GM19455 (cell line): ENCODE data around the gene TPRG1L.

Source experiments
- ATAC-seq: cut with Tn5 transposase; IDR thresholded peaks from one replicate; pipeline ENCODE4 v1.9.1; 2021; ENCODE audit not compliant: unreplicated experiment

The TPRG1L gene

DNA sequence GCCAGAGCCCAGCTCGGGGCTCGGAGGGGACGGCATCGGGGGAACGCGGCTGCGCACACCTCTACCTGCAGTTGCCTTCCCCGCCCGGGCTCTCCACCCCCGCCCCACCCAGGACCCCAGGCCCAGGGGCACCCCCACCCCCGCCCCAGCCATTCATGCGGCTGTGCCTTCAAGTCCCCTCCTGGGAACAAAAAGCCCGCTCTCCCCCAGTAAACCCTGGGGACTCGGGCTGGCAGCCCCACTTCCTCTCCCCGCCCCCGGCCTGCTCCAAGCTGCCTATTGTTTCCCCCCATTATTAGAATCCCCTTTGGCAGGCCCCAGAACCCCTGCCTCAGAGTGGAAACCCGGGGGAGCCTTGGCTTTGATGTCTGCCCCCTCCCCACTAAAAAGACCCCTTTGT, 31.5 kb upstream of the TPRG1L start:
- ATAC-seq: no peak

DNA sequence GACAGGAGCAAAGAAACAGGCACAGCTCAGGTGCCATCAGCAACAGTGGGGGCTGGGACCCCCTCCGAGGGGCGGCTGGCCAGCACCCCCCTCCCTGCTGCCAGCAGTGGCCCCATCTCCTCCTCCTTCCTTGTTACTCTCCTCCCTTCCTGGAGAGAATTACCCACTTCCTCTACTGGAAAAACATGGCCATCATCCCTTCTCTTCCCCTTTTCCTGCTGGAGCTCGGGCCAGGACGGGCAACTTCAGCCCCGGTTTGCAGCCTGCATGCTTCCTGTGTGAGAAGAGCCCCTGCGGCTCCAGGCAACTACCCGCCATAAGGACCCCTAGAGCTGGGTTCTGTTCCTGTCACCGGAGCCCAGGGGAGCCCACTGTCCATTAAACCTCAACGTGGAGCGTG, 31.1 kb upstream of the TPRG1L start:
- ATAC-seq: no peak

DNA sequence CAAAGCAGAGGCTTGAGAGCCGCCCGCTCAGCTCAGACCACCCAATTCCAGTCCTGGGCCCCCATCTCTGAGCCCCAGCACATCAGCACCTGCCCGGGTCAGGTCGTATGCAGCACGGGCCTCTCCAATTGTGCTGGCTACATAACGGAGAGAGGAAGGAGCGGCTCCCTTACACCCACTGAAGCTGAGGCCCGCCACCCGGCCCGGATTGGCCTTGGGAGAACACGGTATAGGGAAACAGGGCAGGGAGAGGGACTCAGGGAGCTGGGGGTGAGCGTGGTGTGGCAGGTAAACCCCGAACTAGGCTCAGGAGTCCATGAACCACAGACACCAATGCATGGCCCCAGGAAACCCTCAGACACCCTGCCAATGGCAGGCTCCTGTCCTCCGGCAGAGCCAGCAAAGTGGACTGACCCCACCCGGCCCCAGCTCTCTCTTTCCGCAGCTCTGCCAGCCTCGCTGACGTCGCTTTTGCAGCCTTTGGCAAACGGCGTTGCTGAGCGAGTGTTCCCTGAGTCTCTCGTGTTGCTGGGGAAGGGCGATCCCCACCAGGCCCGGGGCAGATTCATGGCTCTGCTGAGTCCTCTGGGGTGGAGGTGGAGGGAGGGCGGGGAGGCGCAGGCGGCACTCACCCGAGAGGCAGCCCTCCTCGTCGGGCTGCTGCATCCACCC, 30.0 kb upstream of the TPRG1L start:
- no peak for ATAC-seq

DNA sequence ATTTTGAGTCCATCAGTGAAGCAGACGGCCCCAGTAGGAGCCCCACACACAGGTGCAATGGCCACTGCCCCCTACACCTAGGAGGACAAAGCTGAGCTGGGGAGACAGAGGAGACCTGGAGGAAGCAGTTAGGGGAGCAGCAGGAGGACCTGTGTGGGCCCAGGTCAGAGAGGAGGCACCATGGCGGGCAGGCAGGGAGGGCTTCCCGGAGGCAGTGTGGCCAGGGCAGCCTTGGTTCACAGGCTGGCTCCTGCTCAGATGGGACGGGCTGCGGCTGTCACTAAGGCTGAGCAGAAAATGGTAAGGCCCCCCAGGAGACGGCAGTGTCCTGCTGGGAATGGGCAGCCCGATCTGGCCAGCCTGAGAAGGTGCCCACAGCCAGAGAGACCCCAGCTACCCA, 28.9 kb upstream of the TPRG1L start:
- ATAC-seq: no peak

DNA sequence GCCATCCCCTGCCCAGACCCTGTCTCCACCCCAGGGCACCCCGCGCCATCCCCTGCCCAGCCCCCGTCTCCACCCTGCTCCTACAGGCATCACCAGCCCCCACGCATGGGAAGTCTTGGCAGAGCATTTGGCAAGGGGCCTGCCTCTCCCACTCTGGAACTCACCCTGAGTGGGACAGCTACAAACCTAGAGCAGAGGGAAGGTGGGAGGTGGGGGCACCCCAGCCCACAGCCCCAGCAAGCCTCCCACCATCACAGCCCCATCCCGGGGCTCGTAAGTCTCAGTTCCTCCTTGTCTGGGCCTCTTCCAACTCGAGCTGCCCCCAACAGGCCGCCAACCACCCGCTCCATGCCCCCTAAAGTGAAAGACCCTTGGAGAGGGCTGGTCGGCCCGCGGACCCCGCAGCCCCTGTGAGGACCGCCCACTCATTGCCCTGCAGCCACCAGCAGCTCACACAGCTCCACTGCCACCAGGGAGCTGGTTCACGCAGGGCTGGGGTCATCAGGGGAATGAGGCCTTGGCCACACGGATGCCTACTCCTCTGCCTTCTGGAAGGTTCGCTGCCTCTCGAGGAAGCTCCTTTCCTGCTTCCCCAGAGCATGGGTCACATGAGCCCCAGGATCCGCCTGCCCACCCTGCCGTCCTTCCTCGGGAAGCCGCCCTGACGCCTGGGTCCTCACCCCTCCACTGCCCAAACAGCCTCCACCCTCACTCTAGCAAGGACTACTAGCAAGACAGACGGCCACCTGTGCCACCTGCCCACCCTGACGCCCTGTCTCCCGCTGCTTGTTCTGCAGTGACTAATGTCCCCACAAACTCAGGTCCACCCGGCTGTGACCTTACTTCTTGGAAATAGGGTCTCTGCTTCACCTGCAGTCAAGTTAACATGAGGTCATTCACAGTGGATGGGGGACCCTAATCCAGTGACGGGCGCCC, 27.9 kb upstream of the TPRG1L start:
- no peak for ATAC-seq

DNA sequence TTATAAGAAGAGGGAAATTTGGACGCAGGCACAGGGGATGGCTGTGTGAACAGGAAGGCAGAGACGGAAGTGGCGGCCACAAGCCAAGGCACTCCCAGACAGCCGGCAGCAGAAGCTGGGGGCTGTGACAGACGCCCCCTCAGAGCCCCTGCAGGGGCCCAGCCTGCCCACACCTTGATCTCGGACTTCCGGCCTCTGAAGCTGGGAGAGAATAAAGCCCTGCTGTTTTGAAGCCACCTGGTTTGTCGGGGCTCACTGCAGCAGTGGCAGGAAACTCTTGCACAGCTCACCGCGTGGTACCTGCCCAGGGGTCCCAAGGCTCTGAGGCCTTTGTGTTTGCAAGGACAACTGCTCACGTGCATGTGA, 27.2 kb upstream of the TPRG1L start:
- no peak for ATAC-seq

DNA sequence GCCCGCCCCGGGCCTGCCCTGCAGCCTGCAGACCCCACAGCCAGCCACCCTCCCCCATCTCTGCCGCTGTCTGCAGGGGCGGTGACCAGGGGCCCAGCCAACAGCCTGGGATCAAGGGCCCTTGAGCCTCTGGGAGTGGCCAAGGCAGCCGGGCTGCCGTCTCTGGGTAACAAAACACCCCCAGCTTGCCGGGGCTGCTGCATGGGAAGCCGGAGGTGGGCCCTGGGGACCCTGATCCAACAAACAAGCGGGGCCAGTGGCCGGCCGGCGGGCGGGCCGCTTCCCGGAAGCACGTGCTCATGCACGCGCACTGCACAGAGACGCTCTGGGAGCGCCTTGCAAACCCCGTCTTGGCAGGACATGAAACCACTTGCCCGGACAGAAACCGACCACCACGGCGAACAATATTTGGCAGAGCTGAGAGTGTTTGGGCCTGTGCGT, 26.7 kb upstream of the TPRG1L start:
- ATAC-seq: no peak

DNA sequence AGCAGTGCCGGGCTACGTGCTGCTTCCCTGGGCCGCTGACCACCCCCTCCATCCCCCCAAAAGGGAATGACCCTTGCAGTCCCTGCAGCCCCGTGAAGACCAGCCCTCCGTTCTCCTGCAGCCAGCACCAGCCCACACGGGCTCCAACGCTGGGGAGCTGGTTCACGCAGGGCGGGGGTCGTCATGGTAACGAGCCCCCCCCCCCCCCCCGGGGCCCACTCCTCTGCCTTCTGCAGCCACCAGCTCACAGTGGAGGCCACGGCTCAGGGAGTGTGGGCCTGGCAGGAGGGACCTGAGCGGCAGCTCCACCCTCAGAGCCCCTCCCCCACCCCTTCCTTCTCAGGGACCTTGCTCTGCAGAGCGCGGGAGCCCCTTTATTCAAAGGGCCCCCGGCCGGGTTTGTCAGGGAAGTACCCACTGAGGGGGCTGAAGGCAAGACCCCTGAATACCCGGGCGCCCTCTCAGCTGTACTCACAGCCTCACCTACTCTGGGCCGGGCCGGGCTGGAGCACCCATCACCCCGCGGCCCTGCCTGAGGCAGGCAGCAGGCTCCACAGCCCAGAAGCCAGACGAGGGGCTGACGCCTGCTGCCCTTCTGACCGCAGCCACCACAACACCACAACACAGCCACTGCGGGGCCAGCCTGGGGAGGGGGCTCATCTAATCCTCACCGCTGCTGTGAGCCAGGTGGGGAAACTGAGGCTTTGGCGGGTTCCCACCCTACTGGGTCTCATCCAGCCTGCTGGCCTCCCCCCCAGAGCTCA, 26.1 kb upstream of the TPRG1L start:
- no peak for ATAC-seq

DNA sequence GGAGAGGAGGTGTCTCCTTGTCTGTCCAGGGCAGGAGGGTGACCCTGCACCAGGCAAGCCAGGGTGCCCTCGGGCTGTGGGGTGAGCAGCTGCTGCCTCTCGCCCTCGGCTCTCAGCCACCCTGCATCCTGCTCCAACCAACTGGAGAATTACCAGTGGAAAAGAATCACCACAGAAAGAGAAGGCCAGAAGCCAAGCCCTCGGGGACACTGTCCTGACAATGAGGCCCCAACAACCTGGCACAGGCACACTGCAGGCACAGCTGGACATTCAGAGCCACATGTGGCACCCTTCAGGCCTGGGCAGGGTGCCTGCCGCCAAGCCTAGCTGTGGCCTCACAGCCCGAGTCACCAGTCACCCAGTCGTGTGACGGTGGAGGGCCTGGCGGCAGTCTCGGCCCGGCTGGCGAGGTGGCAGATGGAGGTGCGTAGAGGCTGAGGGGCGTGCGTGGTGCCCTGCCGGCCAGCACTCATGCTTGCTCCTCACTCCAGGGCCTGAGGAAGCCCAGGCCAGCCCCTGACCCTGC, 25.5 kb upstream of the TPRG1L start:
- no peak for ATAC-seq

DNA sequence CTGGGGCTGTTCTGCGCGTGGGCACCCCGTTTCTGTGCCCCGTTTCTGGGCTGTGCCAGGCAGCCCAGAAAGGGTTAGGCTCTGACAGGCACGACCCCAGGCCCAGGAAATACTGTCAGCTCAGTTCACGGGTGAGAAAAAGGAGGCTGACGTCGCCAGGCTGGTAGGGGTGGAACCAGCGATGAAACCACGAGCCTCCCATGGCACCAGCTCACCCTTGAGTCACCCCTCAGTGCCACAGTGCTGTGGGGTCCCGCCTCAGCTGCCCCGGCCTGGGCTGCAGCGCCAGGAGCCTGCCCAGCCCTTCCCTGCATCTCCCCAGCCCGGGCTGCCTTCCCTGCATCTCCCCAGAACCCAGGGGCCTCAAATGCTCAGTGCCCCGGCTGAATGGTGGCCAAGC, 25.0 kb upstream of the TPRG1L start:
- no peak for ATAC-seq

DNA sequence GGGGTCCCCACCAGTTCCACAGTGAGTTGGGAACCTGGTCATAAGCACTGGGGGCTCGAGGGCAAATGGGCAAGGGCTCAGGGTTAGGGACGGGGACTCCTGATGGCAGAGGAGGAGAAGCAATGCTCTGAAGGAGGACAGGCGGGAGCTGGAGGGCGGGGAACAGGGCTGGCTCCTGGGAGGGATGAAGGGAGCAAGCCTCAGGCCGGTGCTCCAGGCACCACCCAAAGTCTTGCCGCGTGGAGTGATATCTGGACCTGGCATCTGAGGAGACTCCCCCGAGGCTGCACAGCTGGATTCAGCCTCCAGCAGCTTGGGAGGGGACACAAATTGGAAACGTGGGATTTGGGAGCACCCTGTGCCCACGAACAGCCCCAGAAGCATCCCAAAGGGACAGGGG, 24.5 kb upstream of the TPRG1L start:
- ATAC-seq: no peak

DNA sequence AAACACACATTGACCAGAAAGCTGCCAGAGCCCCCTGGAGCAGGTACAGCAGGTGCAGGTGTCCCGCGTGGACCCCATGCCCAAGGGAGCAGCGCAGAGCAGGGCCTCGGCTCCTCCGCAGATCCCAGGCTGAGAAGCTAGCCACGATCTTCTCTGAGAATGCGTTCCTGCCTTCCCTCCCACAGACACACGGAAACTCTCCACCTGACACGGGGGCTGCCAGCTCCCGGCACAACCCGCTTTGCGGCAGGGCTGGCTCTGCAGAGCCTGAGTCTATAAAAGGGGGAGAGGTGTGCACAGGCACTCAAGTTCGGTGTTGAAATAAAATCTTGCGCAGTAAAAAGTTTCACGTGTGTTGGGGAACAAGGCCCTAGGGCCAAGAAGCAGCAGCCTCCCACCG, 23.1 kb upstream of the TPRG1L start:
- ATAC-seq: no peak

DNA sequence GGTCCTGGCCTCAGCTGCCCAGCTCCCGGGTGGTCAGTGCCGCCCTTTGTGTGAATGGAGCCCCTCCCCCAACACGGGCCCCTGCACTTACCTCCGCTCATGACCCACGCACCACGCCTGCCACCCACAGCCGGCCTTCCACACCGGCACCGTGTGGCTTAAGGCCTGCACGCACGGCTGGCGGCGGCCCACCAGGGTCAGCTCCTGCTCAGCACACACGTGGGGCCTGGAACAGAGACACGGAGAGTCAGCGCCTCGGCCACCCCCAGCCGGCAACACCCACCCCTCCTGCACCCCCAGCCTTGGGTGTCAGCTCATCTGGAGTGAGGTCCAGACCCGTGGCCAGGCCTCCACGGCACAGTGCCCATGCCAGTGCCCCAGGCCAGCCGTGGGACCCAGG, 22.4 kb upstream of the TPRG1L start:
- ATAC-seq: no peak

DNA sequence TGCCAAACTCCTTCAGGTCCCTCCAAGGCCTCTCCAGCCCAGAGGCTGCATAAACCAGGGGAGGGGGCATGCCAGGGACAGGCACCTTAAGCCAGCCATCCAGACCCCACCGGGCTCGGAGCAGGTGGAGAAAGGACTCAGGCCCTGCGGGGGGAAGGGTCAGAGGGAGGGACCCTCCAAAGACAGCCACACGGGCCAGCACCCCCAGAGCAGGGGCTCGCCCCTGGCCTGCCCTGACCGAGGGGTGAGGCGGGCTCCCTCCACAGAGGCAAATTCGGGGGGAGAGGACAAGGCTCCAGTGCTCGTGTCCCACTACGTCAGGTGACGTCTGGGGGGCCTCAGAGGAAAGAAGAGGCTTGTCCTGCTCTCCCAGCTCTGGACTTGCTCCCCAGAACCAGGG, 21.7 kb upstream of the TPRG1L start:
- ATAC-seq: no peak

DNA sequence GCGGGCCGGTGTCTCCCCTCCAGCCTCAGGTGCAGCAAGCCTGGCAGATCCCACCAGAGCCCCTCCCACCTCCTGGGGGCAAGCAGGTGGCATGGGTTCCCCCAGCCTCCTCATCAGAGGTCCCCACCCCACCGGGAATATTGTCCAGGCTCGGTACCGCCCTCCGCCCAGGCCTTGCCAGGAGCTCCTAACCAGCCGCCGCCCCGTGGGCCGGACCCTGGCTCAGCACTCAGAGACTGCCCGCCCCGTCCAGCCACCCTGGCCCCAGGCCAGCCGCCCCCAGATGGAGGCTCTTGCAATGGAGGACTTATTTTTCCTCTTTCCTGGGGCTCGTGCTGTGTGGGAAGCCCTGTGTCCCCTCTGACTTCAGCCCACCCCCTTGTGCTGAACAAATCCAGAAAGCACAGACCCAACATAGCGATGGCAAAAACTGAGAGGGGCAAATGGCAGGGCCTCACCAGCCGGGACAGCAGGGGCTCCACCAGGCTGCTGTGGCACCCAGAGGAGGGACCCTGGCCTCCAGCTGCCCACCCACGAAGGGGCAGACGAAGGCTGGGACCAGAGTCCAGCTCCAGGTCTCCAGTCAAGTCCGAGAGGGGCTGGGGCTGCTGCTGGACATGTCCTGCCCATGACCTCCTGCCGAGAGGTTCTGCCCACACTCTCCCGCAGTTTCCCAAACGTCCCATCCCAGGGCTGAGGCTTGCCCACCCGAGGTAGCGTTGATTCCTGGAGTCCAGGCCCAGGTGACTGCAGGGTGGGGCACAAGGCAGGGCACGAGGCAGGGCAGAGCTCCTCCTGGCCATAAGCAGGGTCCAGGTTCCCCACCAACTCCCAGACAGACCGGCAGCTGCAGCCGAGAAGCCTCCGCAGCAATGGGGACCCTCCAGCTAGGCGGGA, 21.0 kb upstream of the TPRG1L start:
- no peak for ATAC-seq

DNA sequence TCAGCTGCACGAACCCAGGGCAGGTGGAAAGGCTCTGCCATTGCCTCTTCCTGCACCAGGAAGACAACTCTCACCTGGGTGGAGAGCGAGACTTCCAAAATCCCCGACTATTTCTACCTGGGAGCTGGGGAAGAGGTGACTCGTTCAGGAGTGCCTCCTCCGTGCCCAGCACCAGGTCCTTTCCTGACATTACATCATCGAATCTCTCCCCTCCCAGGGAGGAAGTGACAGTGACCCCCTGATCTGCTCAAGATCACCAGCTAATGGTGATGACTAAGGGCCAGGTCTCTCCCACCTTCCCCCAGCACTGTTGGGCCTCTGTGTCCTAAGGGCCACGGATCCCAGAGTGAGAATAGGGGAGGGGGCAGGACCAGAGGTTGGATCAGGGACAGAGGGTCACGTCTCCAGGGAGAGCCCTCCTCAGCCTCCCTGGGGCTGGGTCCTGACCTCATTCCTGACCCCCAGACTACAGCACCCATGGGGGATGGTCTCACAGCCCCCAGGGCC, 20.3 kb upstream of the TPRG1L start:
- no peak for ATAC-seq

DNA sequence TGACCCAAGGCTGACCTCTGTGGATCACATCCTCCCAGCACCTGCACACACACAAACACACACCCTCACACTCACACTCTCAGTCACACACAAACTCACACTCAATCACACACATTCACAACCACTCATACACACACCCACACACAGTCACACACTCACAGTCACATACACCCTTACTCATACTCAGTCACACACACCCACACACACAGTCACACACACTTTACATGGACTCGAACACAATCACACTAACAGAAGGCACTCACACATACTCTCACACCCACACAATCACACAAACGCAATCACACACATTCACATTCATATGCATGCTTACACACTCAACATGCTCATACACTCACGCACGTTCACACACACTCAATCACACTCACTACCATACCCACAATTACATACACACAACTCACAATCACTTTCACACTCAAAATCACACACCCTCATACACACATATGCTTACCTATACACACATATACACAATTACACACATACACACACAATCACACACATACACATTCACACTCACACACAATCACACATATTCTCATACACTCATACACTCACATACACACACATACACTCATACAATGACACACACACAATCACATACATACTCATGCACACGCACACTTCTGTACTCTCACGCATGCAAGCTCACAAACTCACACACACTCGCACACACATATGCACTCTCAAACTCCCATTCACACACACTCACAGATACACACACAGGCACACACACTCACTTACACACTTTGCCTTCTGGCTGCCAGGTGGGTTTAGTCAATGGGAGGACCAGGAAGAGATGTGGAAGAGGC, 19.6 kb upstream of the TPRG1L start:
- ATAC-seq: no peak

DNA sequence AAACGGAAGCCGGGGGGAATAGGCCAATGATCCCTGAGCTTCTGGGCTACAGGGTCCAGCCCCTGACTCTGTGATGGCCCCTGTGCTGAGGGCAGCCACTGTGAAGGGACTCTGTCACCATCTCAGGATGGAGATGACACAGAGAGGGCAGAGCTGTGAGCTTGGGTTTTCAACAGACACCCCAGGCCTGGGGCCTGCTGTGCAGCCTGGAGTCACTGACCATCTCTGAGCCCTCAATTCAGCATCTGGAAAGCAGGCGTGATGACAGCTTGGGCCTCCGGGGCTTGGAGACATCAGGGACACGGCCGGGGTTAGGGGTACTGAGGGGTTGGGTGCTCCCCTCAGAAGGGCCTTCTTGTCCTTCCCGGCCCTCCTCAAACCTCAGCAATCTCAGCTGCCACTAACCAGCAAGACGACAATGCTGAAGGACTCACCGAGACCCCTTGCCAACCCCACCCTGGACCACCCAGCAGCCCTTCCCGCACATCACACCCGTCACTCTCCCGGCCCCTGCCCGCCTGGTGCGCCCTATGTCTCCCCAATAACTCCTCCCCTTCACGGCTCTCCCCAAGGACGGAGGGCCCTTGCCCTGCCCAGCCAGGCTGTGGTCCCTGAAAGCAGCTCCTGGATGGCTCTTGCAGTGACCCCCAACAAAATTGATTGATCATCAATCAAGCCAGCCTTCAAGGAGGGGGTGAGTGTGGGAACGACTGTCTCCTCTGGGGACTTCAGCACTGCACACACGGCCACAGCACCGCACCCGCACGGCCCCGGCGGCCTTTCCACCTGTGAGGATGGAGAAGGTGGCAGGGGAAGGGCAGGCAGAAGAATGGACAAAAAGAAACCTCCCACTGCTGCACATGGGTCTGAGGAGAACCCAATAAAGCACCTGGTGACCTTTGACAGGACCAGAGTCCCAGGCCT, 17.8 kb upstream of the TPRG1L start:
- no peak for ATAC-seq
